ENCODE data around the gene DDX51. TPM values are rescaled to one million over a fixed set of nuclear protein-coding genes. Genes with fewer than 3 reads are reported as not detected.

The DDX51 gene
- total RNA-seq, 1 donor from 2014 or later, result 15.1 TPM

DNA sequence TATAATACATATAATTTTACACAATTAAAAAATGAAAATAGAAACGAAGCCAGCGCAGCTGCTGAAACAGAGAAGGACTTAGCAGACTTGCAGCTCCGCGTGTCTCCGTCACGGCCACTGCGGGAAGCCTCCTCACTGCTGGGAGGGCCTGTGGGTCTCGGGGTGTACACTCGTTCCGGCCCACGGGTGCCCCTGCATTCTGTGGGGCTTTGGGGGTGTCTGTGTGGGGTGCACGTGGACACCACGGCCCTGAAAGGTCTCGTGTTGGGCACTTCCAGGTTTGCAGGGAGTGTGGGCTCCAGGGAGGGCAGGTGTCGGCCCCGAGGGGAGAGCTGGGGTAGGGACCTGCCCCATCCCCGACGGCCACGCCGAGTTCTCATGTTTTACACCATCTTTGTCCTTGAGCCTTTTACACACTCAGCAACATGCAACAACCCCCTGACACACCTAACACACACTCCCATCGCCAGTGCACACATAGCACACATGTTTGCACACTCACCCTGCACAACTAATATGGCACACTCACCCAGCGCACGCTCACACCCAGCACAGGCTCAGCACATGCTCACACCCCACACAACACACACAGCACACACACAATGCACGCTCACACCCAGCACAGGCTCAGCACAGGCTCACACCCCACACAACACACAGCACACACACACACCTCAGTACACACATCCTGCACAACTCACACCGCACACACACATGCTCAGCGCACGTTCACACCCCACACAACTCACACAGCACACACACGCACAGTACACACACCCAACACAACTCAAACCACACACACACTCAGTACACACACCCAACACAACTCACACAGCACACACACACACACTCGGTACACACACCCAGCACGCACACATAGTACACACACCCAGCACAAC lies 36.8 kb upstream of the DDX51 start:
- DNase-seq (ENCODE audit: low spot score), result no peak

DNA sequence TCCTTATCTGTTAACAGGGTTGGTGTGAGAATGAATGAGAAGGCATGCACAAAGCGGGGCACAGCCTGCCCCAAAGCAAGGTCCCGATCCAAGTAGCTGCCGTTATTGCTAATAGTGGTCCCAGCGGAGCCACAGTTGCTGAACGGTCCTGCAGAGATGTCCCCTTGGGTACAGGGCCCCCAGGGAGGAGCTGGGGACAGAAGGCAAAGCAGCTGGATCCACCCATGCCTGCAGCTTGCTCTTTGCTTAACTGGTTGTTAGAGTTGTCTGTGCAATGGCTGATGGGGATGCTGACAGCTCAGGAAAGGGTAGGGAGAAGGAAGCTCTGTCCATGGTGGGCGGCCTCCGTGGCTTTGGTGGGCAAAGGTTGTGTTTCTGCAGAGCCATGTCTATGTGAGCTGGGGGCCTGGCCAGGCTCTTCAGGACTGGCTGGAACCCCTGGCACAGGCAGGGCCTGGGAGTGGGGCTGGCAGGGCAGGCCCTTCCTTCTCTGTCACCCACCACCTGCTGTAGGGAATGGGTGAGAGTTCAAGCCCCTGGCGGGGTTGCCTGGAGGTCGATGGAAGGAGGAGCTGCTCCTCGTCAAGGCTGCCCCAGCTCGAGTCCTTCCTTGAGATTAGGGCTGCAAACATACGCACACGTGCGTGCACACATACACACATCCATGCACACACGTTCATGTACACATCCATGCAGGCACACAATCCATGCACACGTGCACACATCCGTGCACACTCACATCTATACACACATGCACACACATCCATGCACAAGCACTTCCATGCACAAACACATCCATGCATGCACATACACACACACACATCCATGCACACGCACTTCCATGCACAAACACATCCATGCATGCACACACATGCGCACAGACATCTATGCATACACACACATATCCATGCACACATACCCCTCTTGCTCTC lies 35.6 kb upstream of the DDX51 start:
- no peak for DNase-seq (ENCODE audit: low spot score)

GRCh38 chr12:132178801-132179401 lies 34.8 kb upstream of the DDX51 start:
- DNase-seq (ENCODE audit: low spot score), result no peak

- DNase-seq (ENCODE audit: low spot score), result no peak
These were observed 34.2 kb upstream of the DDX51 start for GRCh38 chr12:132178316-132178715.

- no peak for DNase-seq (ENCODE audit: low spot score)
These were observed 32.9 kb upstream of the DDX51 start for GRCh38 chr12:132176920-132177551.

DNA sequence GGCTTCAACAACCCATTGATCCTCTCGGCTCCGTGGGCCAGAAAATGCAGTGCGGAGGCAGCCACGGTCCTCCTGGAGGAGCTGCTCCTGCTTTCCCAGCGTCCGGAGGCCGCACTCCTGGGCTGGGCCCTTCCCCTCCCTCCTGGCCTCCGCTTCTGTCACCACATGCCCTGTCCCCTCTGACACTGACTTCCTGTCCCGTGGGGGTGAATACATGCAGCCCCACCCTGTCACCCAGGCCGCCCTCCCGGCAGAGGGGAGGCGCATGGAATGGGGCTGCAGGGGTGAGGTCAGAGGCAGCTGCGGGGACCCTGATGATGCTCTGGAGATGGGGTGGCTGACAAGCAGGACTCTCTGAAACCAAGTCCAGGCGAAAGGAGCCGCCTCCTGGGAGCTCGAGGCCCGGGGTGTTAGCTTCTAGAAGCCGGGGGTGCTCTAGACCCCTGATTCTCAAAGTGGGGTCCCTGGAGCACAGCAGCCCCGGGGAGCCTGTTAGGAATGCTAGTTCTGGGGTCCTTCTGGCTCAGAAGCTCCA lies 32.3 kb upstream of the DDX51 start:
- no peak for DNase-seq (ENCODE audit: low spot score)

GRCh38 chr12:132175496-132176384 lies 31.6 kb upstream of the DDX51 start:
- no peak for DNase-seq (ENCODE audit: low spot score)

DNA sequence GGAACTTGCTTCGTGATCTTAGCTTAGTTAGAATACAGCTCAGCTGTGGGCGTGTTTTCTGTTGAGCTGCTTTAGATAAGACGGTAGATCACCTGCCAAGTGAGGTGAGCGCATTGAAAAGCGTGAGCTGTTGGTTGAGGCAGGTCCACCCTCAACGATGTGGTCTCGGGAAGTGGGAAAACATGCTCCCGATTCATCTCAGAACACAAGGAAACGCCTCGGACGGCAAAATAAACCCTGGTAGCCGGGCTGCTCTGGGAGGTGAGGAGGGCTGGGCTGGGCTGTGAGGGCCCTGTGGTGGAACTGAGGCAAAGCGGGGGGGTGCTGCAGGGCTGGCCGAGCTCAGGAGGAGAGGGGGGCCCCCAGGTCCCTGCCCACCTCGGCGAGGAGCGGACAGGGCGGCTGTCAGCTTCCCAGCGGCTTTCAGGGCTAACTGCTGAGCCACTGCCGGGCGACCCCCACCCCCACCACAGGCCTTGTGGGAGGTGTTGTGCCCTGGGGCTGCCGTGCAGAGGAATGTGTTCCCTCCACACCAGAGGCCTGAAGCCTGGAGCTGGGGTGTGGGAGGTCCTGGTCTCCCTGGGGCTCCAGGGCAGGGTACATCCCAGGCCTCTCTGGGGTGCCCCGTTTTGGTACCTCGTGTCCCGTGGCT lies 30.8 kb upstream of the DDX51 start:
- DNase-seq (ENCODE audit: low spot score), result no peak

DNA sequence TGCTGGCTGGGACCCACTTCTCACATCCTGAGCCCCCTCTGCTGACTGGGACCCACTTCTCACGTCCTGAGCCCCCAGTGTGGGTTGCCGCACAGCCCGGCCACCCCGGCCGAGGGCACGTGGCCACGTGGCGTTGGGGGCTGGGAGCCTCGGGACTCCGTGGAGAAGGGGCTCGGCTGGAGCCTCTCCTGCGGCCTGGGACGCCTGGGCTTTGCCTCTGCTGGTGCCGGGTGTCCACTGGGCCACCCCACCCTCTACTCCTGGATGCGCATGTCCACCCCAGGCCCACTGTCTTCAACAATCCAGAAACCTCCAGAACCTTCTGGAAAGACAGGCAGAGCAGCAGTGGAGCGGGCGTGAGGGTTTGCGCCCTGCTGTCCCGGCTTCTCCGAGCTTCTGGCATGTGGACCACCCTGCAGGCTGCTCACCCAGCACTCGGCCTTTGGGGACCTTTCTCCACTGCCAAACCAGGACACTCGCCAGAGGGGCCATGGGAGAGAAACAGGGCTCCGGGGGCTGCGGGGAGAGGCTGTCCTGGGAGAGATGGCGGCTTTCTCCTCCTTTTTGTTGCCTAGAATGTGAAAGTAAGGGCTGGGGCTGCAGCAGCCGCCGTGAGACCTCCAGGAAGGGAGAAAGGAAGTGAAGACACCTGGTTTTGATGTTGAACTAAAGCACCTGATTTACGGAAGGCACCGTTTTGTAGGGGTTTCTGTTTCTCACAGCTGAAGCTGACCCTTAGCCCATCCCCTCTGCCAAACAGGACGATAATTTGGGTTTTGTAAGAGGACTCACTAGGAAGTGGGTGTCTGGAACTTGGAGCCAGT lies 30.1 kb upstream of the DDX51 start:
- DNase-seq (ENCODE audit: low spot score), result no peak

- DNase-seq (ENCODE audit: low spot score), result no peak
These were observed 29.3 kb upstream of the DDX51 start for GRCh38 chr12:132173135-132174014.

GRCh38 chr12:132172619-132173018 lies 28.5 kb upstream of the DDX51 start:
- no peak for DNase-seq (ENCODE audit: low spot score)

- DNase-seq (ENCODE audit: low spot score), result no peak
These were observed 27.9 kb upstream of the DDX51 start for GRCh38 chr12:132171968-132172521.

GRCh38 chr12:132171293-132171967 lies 27.3 kb upstream of the DDX51 start:
- no peak for DNase-seq (ENCODE audit: low spot score)

GRCh38 chr12:132170637-132171292 lies 26.6 kb upstream of the DDX51 start:
- no peak for DNase-seq (ENCODE audit: low spot score)

DNA sequence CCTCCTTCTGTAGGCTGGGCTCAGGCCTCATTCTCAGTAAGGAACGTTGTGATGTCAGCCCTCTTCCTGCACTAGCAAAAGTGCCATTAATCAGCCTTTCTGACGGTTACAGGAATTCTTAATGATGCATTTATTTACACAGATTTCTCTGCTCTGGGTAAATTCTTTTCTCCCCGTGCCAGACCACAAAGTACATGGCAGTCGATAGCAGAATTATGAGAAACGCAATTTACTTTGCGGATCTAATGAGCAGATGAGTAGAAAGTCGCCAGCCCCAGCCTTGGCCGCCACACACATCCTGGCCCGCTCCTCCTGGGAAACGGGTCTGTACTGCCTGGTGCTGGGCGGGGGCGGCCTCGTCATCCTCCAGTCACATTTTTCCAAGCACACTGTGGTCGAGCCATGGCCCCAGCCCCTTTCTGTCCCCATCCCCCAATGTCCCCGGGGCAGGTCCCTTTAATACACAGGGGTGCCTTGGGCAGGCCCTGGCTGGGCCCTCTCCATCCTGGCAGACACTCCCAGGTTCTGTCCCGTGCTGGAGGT lies 26.0 kb upstream of the DDX51 start:
- DNase-seq (ENCODE audit: low spot score), result no peak

- DNase-seq (ENCODE audit: low spot score), result no peak
These were observed 25.3 kb upstream of the DDX51 start for GRCh38 chr12:132169376-132169775.
